Lower leg skin (tissue), 4 donors: ENCODE results near the gene TMEM101. TPM values are rescaled to one million over a fixed set of nuclear protein-coding genes. Genes with fewer than 3 reads are reported as not detected.

ENCODE experiments used
- DNase-seq, 2 donors: peaks; one replicate each; pipeline ENCODE4 v3.0.0-alpha.2; 2019; ENCODE audit warnings: low spot score in 2 of 2
- H3K4me3 ChIP-seq: fragments of 200-600 bp; sonication (generic); 2 replicates; pipeline ENCODE4 v1.5.1; 2017; ENCODE audit warnings: mild to moderate bottlenecking, low read depth; ENCODE audit not compliant: poor library complexity, severe bottlenecking
- CTCF ChIP-seq, 3 donors: fragments of 450-650 bp; IDR thresholded peaks; one replicate each; pipeline ENCODE4 v1.5.1; 2016; ENCODE audit warnings: antibody characterized with exemption in 3 of 3, mild to moderate bottlenecking in 3 of 3, moderate library complexity in 2 of 3
- POLR2A ChIP-seq, 2 donors: fragments of 450-650 bp; IDR thresholded peaks; one replicate each; pipeline ENCODE4 v1.6.1; 2016 to 2017; ENCODE audit warnings: antibody characterized with exemption in 2 of 2, mild to moderate bottlenecking in 1 of 2, moderate library complexity in 1 of 2
- WGBS, 2 donors: methylation state at CpG; one replicate each; pipeline ENCODE4 v1.1.5; 2018; 5-methylcytosine and 5-hydroxymethylcytosine counted together
- intact Hi-C: fragments of 100-400 bp; cut with DNase I; formaldehyde crosslinking; loops from one replicate; pipeline ENCODE4 v1.15.0; 2023; ENCODE audit warnings: low total_unique reads
- total RNA-seq, 4 donors: library from RNA; depleted of rRNA; stranded (reverse); fragments of >200 nt; gene quantifications; one replicate each; pipeline ENCODE4 v1.1.0, GENCODE V29; 2016

TMEM101 gene
- total RNA-seq, 4 donors from 2014 or later: 28.4 to 48.0 (median 41.2) TPM

- DNase-seq: peak in 1 of 2 donors; percentile 87
- no peak for TF ChIP-seq POLR2A (IDR thresholded peaks at IDR 0.05)
- TF ChIP-seq CTCF (IDR thresholded peaks at IDR 0.05): no peak
- intact Hi-C loops: no loop called here
- H3K4me3 ChIP-seq: peak overlapping the region; percentile 15
- 3 to 8% methylated on average over 13 to 30 of the region's 71 CpGs for WGBS, 2 donors
These were observed 9.8 kb downstream of the TMEM101 start for GRCh38 chr17:44004761-44005526.

GRCh38 chr17:44004077-44004760, 10.5 kb downstream of the TMEM101 start, which contains the start of gene NAGS:
Gene NAGS, plus strand, starts transcription at chr17:44004622. Its CDS starts 42 bp downstream, at chr17:44004664.
- 26 to 31% methylated on average over 10 to 18 of the region's 25 CpGs for WGBS, 2 donors
- TF ChIP-seq POLR2A (IDR thresholded peaks at IDR 0.05) (no peak), CTCF (IDR thresholded peaks at IDR 0.05) (no peak)
- intact Hi-C loops: no loop called here
- DNase-seq: no peak
- peak within 1 kb of the TSS; percentile 15 for H3K4me3 ChIP-seq

- TF ChIP-seq POLR2A (IDR thresholded peaks at IDR 0.05): no peak
- no peak for TF ChIP-seq CTCF (IDR thresholded peaks at IDR 0.05)
- 66 to 67% methylated on average over 9 of the region's 9 CpGs for WGBS, 2 donors
These were observed 12.5 kb downstream of the TMEM101 start for GRCh38 chr17:44002141-44002848.

GRCh38 chr17:44001461-44001920, 13.3 kb downstream of the TMEM101 start:
- intact Hi-C loops: no loop called here
- 85 to 86% methylated on average over 2 of the region's 2 CpGs for WGBS, 2 donors

More at GRCh38 chr17:44002141-44002848, 12.5 kb downstream of the TMEM101 start:
- intact Hi-C loops: no loop called here
- no peak overlapping the region for H3K4me3 ChIP-seq
- no peak for DNase-seq

More at GRCh38 chr17:44001461-44001920, 13.3 kb downstream of the TMEM101 start:
- H3K4me3 ChIP-seq: no peak overlapping the region
- DNase-seq: no peak
- no peak for TF ChIP-seq CTCF (IDR thresholded peaks at IDR 0.05)
- no peak for TF ChIP-seq POLR2A (IDR thresholded peaks at IDR 0.05)
